HG03460 (cell line): Measurements from ENCODE around the gene STX2.

Experiments
- ATAC-seq: cut with Tn5 transposase; IDR thresholded peaks from one replicate; pipeline ENCODE4 v1.9.1; 2021; ENCODE audit not compliant: unreplicated experiment

The STX2 gene

DNA sequence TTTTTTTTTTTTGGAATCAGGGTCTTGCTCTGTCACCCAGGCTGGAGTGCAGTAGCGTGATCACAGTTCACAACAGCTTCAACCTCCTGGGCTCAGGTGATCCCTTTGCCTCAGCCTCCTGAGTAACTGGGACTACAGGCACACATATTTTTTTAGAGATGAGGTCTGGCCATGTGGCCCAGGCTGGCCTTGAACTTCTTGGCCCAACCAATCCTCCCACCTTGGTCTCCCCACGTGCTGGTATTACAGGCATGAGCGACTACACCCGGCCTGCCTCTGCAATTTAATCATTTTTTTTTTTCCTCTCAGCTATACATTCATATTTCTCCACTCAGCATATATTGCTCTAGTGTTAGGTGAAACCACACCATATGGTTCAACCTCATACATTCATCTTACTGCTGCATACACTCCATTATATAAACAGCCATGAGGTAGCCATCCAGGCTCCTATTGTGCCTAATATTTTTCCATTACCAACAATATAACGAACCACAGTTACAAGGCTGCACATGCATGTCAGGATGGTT, 7.1 kb downstream of the STX2 start:
- ATAC-seq = no peak

DNA sequence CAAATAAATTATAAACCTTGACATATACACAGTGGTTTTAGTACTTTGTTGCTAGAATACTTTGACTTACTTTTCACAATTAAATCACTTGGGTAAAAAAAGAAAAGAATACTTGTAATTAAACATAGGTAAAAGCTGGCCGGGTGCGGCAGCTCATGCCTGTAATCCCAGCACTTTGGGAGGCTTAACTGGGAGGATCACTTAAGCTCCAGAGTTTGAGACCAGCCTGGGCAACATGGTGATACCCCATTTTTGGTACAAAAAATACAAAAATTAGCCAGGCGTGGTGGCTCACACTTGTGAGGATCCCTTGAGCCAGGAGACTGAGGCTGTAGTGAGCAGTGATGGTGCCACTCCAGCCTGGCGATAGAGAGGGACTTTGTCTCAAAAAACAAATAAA, 7.8 kb downstream of the STX2 start:
- ATAC-seq = no peak

DNA sequence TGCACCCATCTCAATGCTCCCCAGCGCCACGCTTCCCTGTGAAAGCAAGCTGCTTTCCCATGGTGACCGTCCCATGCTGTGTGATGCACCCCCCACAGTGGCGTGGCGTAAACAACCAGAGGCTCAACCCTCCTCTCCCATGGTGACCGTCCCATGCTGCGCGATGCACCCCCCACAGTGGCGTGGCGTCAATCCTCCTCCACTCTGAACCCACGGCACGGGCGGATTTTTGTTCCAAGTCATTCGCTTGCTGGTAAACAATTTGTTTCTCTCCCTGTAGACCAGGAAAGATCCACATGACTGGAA, 8.9 kb downstream of the STX2 start:
- ATAC-seq = no peak

DNA sequence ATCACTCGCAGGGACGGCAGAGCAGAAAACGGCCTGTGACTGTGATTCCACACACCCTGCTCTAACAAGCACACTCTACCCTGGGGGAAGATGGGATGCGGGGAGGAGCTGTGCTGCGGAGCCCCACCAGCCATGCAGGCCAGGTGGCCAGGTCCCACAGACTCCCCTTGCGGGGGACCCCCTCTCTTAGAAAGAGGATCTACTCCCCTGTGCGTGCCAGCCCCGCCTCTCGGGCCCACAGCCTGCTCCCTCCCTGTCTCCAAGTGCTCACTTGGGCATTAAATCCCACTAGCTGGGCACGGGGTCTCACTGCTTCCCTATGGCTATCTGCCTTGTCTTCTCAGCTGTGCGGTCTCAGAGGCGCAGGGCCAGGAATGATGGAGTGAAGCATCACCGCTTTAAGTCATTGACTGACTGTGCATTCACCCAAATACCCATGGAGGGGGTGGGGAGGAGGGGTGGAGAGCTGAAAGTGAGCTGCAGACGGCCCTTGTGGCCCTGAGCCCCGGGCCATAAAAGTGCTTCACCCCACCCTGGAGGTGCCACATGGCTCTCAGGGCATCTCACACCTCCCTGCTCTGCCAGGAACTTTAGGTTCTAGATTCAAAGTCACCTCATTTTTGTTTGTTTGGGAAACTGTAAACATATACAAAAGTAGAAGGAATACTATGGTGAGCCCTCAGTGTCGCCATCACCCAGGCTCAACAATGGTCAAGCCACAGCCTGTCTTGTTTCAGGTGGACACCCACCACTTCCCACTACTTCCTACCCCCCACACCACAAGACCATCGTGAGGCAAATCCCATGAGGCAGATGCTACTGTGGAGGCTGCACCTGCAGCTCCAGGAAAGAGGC, 9.4 kb downstream of the STX2 start:
- no peak for ATAC-seq

DNA sequence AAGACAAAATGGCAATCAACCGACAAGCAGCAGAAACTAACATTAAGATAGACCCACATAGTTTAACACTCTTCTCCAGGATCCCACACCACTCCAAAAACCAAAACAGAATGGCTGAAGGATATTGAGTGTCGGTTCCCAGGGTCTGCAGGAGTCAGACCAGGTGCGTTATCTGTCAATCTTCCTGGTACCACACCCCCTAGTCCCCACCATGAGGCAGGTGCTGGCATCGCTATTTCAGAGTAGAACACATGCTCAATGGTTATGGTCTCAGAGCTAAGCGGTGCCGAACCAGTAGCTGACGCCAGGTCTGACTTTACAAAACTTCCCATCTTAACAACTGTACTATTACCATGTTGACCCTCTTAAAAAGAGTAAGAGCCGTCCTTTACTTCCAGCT, 10.2 kb downstream of the STX2 start:
- ATAC-seq = no peak

DNA sequence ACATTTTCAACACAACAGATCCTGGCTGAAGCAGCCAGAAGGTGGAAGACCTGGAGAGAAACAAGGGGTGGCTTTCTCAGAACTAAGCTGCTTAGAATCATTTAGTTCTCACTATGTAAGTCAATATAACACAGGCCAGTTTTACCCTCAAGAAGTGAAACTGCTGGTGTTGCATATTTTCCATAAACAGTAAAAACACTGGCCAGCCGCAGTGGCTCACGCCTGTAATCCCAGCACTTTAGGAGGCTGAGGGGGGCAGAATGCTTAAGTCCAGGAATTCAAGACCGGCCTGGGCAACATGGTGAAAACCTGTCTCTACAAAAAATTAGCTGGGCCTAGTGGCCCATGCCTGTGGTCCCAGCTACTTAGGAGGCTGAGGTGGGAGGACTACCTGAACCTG, 11.6 kb downstream of the STX2 start:
- no peak for ATAC-seq

DNA sequence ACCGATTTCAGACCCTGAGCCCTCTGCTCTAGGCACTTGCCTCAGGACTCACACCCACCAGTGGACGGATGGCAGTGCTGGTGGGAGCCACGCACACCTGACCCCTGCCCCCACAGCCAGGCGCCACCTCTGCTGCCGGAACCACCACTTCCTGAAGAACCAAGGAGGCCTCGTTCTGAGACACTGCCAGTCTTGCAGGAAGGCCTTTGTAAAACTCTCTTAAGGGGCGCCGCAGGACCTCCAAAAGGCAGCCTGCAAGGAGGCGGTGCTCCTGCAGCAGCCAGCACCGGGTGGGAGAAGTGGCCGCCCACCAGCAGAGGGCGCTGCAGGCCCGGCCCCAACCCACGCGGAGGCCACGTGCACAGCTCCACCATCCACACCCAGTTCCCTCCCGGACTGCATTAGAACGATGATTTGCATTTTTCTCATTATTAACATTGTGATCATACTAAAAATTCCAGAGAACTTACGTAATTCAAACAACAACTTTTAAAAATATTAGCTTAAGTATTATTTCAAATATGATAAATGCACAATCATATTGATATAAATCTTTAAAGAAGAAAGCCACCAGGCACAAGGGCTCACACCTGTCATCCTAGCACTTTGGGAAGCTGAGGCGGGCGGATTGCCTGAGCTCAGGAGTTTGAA, 12.8 kb downstream of the STX2 start:
- no peak for ATAC-seq

DNA sequence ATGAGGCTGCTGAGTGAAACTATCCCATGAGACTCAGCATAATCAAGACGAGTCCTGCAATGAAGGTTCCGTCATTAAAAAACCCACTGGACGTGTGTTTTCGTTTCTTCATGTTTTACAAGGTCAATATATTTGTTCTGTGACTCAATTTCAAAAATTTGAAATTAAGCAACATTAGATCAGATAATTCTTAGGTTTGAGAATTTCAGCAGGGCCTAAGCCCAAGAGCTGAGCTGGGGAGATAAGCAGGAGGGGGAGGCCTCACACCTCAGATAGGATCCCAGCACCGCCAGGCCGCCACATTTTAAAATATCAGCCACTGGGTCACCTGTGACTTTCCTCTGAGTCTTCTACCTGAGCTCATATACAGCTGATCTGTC, 13.3 kb downstream of the STX2 start:
- ATAC-seq = no peak

DNA sequence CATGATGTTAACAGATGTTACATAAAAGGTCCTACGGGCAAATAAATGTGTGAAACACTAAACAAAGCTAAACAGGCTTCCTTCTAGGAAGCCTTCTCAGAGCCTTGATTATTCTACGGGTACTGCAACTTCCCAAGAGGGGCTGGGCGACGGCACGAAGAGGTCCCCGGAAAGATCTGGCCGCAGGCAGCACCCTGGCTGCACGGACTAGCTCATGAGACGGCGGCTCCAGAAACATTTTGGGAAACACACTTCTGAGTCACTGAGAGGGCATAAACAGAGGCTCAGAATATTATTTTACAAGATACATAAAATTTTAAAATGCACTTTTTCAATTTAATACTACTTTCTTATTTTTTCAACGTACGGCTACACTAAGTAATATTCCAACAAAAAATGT, 19.4 kb downstream of the STX2 start:
- no peak for ATAC-seq

DNA sequence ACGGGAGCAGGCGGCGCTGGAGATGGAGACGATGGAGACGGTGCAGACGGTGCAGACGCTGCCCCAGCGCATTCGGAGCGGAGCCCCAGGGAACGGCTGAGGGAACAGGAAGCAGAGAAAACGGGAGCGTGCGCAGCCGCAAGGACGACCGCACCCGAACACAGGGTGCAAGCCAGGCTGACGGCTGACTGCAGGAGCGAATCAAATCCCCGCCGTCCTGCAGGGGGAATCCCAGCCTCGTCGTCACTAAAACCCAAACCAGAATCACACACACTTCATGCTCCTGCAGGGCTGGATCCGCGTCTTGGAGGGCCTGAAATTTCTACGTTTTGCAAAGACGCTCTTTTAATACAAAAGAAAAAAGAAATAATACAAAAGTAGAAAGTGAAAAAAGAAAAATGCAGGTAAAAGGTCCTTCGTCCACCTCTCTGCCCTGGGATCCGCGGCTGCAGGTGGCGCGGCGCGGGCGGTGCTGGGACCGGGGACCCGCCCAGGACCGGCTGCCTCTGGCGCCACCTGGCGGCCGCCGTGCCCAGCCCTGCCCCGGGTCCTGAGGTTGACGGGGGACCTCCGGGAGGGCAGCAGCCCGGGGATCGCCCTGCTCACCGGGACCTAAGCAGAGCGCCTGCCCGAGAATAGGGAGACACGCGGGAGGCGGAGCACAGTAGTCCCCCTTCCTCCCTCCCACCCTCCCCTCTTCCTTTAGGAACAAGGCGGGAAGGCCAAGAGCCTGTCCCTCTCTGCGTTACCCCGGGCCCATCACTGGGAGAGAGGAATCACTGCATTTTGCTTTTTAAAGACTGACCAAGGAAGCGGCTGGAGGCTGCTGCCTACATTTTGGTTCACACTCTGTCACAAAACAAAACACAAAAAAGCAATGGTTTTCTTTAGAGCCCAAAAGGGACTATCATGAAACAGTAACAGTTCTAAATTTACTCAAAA, 20.1 kb downstream of the STX2 start:
- peak; percentile 80 for ATAC-seq

DNA sequence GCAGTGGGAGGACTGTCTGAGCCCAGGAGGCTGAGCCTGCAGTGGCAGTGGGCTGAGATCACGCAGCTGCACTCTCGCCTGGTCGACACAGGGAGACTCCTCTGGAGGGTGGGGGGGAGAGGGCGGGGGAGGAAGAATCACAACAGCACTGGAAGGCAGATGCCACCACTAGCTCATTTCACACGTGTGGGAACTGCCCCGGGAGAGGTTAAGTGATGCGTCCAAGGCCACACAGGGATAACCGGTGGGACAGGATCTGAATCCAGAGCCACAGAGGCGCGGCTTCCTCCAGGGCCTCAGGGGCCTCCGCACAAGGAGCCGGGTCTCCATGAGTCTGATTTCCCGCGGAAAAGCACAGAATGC, 20.8 kb downstream of the STX2 start:
- ATAC-seq = peak; percentile 27

DNA sequence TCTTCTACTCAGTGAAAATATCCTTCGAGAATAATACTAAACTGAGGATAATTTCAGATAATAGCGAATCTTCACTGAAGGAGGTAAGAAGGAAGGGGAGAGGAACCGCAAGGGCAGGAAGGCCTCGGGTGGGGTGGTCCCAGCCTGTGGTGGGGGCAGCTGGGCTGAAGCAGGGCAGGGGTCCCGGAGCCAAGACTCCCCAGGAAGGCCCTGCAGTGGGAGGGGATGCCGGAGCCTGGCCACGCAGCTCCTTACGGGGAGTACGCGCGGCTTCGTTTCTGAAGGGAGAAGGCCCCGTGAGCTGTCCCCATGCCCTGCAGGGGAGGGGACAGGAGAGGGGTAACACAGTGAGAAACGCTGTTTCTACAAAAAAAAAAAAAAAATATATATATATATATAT, 21.2 kb downstream of the STX2 start:
- ATAC-seq = no peak

DNA sequence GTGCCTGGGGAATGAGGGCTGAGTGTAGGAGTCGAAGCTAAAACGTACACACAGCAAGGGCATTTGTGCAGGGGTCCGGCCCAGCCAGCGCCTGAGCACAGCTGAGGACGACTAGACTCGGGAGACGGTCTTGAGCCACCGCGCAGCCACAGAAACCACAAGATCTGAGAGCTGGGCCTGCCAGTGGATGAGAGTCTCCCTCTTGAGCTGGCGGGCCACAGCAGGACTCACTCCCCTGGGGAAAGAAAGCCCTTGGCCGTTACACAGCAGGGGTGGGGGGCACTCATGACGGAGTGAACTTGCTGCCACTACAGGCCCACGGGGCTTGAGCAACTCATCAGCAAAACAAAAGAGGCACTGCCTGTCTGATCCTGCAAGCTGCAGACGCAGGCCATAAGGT, 23.0 kb downstream of the STX2 start:
- no peak for ATAC-seq

DNA sequence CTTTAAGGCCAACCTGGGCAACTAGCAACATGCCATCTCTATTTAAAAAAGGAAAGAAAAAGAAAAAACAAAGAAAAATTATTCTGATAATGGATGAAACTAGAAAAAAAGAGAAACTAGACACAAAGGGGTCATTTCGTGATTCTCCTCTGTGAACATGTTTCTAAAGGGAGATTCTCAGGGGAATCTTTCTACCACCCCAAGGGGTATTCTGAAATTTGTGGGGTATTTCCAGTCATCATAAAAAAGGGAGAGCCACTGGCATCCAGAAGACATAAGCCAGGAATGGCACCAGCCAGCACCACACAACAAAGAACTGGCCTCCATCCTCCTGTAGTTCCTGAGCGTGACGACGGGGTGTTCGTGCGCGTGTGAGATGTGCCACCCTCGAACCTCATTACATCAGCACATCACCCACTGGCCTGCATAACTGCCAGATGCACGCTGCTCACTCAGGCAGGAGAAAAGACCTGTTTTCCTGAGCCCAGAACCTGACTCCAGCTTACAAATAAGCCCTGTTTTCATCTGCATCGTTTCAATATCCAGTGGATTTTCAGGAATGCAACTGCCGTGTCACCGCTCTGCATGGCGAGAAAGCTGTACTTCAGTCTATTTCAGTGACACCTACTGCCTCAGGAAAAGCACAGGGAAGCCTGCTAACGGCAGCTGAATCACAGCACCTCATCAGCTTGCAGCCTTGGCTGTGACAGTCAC, 23.9 kb downstream of the STX2 start:
- ATAC-seq = no peak

DNA sequence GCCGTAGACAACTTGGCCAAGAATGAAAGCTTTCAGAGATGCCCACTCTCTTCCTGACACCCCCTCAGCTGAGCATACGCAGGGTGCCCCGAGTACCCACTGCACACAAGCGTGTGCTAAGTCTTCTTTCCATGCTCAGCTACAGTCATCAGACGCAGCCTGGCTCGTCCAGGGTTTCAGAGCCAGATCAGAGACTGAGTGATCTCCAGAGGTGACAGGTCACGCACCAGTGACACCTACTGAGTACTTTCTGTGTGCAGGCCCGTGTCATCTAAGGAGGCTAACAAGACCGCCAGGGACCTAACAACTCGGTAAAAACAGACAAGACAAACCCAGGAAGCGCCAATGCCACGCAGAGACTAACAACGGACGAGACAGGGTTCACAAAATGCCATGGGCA, 25.1 kb downstream of the STX2 start:
- ATAC-seq = no peak

DNA sequence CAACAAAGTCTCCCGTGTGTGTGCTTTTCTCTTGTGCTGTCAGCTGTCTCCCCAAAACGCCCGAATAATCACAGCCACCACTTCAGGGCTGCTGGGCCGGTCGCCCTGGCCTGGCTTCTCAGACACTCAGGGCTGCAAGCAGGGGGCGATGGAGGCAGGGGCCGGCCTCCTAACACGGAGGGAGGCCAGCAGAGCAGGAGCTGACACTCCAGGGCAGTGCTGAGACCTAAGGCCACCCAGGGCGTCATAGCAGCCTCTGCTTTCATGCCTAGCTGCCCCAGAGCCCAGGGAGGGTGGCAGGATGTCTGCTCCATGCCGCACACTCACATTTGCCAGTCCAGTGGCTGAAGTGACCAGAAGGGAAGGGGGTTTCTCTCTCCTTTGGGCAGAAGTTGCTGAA, 25.6 kb downstream of the STX2 start:
- ATAC-seq = no peak

DNA sequence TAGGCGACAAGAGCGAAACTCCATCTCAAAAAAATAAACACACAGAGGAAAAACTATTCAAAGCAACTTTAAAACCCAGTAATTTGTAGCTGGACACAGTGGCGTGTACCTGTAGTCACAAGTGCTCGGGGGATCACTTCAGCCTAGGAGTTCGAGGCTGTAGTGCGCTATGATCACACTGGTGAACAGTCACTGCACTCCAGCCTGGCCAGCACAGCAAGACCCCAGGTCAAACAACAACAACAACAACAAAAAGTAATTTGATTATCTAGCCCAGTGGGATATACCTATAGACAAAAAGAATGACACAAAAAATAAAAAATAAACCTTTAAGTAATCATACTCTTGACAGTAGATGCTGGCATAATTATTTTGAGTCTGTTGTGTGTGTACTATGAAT, 29.3 kb downstream of the STX2 start:
- no peak for ATAC-seq

DNA sequence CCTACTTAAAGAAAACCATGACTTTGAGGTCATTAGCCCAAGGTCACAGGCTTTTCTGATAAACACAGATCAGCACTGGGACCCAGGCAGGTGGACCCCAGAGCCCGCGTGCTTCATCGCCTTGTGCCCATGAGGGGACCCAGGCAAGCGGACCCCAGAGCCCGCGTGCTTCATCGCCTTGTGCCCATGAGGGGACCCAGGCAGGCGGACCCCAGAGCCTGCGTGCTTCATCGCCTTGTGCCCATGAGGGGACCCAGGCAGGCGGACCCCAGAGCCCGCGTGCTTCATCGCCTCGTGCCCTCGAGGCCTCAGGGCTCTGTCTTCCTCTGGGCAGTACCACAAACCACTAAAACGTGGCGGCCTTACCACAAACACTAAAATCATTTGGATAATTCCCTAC, 31.7 kb downstream of the STX2 start:
- no peak for ATAC-seq

DNA sequence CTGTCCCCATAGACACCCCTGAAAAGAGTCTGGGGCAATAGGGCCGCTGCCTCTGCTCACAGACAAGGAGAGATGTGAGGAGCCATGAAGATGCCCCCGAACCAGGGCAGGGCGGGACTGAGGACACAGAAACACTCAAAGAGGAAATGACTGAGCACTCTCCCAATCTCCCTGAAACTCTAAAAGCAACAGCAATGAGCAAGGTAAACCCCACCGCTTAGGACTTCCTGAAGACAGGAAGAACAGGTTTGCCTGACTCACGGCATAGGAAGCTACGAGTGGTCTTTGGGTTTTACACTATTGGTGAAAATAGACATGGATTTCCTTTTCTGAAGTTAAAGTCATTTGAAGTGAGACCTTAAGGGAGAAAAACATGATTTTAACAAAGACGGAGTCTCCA, 32.5 kb downstream of the STX2 start:
- ATAC-seq = no peak

DNA sequence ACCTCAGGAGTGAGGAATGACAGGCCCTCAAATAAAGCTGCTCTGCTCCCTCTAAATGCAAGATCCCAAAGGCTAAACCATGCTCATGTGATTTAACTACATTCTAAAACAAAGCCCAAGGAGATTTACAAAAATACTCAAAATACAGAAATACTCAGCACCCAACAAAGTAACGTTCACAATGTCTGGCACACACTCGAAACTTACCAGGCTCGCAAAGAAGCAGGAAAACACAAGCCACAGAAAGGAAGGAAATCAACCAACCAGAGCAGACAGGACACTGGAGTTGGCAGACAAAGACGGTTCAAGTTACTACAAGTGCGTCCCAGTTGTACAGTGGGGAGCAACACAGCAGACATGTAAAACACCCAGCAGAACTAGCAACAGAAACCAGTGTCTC, 33.4 kb downstream of the STX2 start:
- ATAC-seq = no peak

DNA sequence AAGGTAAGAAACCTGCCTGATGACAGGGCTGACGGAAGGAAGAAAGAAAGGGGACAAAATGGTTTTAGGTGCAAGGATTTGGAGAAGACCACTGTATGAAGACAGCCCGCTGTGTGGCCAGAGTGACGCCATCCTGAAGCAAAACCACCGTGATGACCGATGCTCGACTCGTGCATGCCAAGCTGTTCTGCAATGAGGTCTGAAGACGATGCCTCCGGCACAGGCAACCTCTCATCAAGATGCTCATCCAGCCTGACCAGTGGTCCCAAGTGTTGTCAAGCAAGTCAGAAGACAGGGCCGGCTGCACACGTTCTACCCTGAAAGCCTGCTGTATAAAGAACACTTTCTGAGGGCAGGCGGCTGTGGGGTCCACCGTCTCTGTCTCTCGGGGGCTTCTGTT, 34.8 kb downstream of the STX2 start:
- ATAC-seq = no peak
